IPS-18a (cell line): ENCODE results near the gene SLC25A29.
A peak's percentile ranks its signal among the peaks of the same experiment; 100 is the strongest.
"Not testable (repeated sequence)": the region's sequence is repeated elsewhere in the genome, so short reads cannot be mapped to it uniquely, and the experiment has no call there.

Experiments
- H3K27ac ChIP-seq: one replicate; pipeline ENCODE4 v1.5.1; 2013; ENCODE audit warnings: low read length
- H3K27me3 ChIP-seq: one replicate; pipeline ENCODE4 v1.6.1; 2013; ENCODE audit warnings: mild to moderate bottlenecking, low read length; ENCODE audit not compliant: control insufficient read depth, insufficient read depth
- H3K36me3 ChIP-seq: one replicate; pipeline ENCODE4 v1.6.1; 2013; ENCODE audit warnings: low read depth, low read length; ENCODE audit not compliant: control insufficient read depth
- H3K4me1 ChIP-seq: one replicate; pipeline ENCODE4 v1.6.1; 2013; ENCODE audit warnings: low read depth, low read length; ENCODE audit not compliant: control insufficient read depth
- H3K4me3 ChIP-seq: one replicate; pipeline ENCODE4 v1.5.1; 2013; ENCODE audit warnings: low read length
- H3K9ac ChIP-seq: one replicate; pipeline ENCODE4 v1.6.1; 2013; ENCODE audit warnings: mild to moderate bottlenecking, low read length, moderate library complexity
- H3K9me3 ChIP-seq: one replicate; pipeline ENCODE4 v1.6.1; 2013; ENCODE audit warnings: low read depth, low read length; ENCODE audit not compliant: control insufficient read depth

The SLC25A29 gene

DNA sequence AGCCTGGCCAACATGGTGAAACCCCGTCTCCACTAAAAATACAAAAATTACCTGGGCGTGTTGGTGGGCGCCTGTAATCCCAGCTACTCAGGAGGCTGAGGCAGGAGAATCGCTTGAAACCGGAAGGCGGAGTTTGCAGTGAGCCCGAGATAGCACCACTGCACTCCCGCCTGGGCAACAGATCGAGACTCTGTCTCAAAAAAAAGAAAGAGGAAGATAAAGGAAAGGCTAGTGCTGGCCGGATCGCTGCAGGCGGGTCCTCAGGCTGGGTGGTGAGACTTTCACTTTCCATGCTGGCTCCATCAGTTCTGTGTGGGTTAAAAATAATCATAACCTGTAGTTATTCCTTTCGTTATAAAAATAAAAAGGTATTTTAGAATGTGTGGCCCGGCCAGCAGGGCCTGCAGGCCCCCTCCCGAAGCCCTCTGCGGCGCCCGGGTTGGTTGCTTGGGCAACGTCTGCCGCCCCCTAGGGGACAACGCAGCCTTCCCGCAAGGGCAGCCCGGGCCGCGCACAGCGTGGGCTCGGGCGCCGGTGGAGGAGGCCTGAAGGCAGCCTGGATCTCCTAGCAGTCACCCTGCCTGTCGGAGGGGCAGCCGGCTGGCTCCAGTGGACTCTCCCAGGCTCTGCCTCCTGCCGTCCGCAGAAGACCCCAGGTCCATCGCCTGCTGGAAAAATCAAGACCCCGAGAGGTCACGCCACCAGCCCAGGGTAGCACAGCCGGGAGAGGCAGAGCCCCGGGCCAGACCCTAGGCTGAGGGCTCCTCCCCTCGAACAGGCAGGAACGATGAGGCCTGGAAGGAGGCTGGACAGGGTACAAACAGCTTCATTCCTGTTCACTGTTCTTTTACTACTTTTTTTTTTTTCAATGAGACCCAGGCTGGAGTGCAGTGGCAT is 11.9 kb upstream of the SLC25A29 start:
- H3K4me1 ChIP-seq = no peaks in the 10 kb centered on the region
- no peaks in the 10 kb centered on the region for H3K27me3 ChIP-seq
- H3K9me3 ChIP-seq = no peaks in the 10 kb centered on the region
- no peaks in the 10 kb centered on the region for H3K36me3 ChIP-seq
- no peak overlapping the region for H3K4me3 ChIP-seq
- no peak overlapping the region for H3K9ac ChIP-seq
- no peak overlapping the region for H3K27ac ChIP-seq

DNA sequence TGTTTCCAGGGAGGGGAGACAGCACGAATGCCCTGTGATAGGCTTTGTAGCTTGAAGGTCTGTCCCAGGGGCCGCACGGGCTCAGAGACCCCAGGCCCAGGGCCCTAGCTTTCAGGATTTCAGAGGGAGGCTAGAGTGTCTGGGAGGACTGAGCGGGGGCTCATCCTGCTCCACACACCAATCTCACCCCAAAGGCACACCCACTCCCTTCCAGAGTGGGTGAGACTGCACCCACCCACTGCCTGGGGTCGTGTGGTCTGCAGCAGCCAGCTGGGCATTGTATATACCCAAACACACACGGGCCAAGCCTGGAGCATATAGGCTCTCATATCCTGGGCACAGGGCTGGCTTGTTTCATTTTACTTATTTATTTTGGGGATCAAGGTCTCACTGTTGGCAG is 11.1 kb upstream of the SLC25A29 start:
- H3K4me3 ChIP-seq = no peak overlapping the region
- H3K4me1 ChIP-seq = no peaks in the 10 kb centered on the region
- H3K36me3 ChIP-seq = no peaks in the 10 kb centered on the region
- H3K27me3 ChIP-seq = no peaks in the 10 kb centered on the region
- no peak overlapping the region for H3K27ac ChIP-seq
- no peaks in the 10 kb centered on the region for H3K9me3 ChIP-seq
- H3K9ac ChIP-seq = no peak overlapping the region

DNA sequence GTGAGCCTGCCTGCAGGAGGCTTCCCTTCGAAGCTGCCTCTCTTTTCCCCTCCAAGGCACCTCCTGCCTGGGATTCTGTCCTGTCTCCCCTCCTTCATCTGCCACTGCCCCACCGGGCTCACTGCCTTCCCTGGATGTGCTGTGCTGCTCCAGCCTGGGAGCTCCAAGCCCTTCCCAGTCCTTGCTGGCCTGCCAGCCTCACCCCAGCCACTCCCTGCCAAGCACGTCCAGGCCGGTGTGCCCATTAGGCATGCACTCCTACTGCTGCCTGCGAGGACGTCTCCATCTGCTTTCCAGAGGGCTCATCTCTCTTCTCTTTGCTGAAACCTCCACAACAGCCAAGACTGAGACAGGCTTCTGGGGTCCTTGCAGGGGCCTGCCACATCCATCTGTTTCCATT is 8.5 kb upstream of the SLC25A29 start:
- H3K4me1 ChIP-seq = no peaks in the 10 kb centered on the region
- H3K9me3 ChIP-seq = no peaks in the 10 kb centered on the region
- H3K27me3 ChIP-seq = no peaks in the 10 kb centered on the region
- H3K27ac ChIP-seq = no peak overlapping the region
- no peak overlapping the region for H3K4me3 ChIP-seq
- no peaks in the 10 kb centered on the region for H3K36me3 ChIP-seq
- H3K9ac ChIP-seq = no peak overlapping the region

- no peak overlapping the region for H3K4me3 ChIP-seq
- H3K27me3 ChIP-seq = no peaks in the 10 kb centered on the region
- H3K27ac ChIP-seq = no peak overlapping the region
- no peaks in the 10 kb centered on the region for H3K36me3 ChIP-seq
- no peak overlapping the region for H3K9ac ChIP-seq
- no peaks in the 10 kb centered on the region for H3K4me1 ChIP-seq
- H3K9me3 ChIP-seq = no peaks in the 10 kb centered on the region
Measured at GRCh38 chr14:100313464-100314230, 7.4 kb upstream of the SLC25A29 start.

GRCh38 chr14:100312877-100313400 is 6.7 kb upstream of the SLC25A29 start:
- H3K4me3 ChIP-seq = no peak overlapping the region
- no peak overlapping the region for H3K27ac ChIP-seq
- no peak overlapping the region for H3K9ac ChIP-seq
- no peaks in the 10 kb centered on the region for H3K4me1 ChIP-seq
- no peaks in the 10 kb centered on the region for H3K27me3 ChIP-seq
- H3K9me3 ChIP-seq = no peaks in the 10 kb centered on the region
- H3K36me3 ChIP-seq = no peaks in the 10 kb centered on the region

DNA sequence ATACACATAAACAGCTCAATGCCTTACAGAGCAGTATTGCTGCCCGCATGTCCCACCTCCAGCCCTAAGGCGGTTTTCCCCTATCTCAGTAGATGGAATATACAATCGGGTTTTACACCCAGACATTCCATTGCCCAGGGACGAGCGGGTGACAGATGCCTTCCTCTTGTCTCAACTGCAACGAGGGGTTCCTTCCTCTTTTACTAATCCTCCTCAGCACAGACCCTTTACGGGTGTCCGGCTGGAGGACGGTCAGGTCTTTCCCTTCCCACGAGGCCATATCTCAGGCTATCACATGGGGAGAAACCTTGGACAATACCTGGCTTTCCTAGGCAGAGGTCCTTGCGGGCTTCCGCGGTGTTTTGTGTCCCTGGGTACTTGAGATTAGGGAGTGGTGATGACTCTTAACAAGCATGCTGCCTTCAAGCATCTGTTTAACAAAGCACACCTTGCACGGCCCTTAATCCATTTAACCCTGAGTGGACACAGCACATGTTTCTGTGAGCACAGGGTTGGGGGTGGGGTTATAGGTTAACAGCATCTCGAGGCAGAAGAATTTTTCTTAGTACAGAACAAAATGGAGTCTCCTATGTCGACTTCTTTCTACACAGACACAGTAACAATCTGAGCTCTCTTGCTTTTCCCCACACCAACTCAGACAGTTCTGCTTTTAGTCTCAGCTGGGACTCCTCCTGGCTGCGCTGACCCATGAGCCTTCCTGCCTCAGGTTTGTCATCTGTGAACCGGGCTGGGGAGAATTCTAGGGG is 6.0 kb upstream of the SLC25A29 start:
- H3K36me3 ChIP-seq, H3K27me3 ChIP-seq, H3K4me1 ChIP-seq, H3K27ac ChIP-seq, H3K9me3 ChIP-seq, H3K4me3 ChIP-seq, H3K9ac ChIP-seq: not testable (repeated sequence)

DNA sequence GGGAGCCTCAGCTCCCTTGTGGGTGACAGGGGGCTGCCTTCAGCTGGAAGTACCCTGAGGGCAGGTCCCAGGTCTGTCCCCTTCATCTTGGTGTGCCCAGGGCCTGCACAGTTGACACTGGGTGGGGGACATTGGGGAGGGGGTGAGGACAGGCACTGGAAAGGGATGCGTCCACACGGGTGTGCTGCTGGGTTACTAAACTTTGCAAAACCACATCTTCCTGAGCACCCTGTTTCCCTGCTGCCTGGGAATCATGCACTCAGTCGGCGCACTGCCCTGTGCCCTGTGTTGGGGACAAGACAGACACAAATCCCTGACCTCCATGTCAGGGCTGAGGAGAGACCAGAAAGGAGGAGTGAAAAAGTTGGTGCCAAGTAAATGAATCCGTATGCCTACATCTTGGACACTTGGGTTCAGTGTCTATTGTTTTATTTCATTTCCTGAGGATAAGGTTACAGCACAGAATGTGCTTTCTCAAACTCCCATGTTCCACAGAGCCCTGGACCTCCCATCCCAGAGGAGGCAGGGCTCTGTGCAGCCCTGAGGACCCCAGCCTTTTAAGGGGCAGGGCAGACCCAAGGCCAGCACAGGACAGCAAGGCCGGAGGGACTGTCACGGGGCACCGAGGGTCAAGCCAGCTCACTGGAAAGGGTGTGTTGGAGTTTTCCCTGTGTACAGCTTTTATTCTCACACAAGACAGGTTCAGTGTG is 2.9 kb upstream of the SLC25A29 start:
- no peaks in the 10 kb centered on the region for H3K36me3 ChIP-seq
- H3K4me3 ChIP-seq = no peak overlapping the region
- H3K9ac ChIP-seq = no peak overlapping the region
- peaks cover 5% of the 10 kb centered on the region for H3K4me1 ChIP-seq
- H3K9me3 ChIP-seq = no peaks in the 10 kb centered on the region
- H3K27ac ChIP-seq = no peak overlapping the region
- H3K27me3 ChIP-seq = peaks cover 7% of the 10 kb centered on the region

DNA sequence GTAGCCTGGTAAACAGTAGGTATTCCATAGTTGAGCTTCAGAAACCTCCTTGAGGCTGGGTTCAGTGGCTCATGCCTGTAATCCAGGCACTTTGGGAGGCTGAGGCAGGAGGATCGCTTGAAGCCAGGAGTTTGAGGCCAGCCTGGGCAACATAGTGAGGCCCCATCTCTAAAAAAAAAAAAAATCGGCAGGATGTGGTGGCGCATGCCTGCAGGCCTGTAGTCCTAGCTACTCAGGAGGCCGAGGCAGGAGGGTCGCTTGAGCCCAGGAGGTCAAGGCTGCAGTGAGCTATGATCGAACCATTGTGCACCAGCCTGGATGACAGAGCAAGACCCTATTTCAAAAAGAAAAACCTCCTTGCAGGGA is 2.2 kb upstream of the SLC25A29 start:
- not testable (repeated sequence) for H3K27me3 ChIP-seq, H3K4me1 ChIP-seq, H3K4me3 ChIP-seq, H3K27ac ChIP-seq, H3K9me3 ChIP-seq, H3K9ac ChIP-seq, H3K36me3 ChIP-seq

GRCh38 chr14:100307766-100308426 is 1.7 kb upstream of the SLC25A29 start:
- Histone ChIP-seq H3K36me3 (no peaks in the 10 kb centered on the region), H3K4me1 (peaks cover 5% of the 10 kb centered on the region), H3K27me3 (peaks cover 7% of the 10 kb centered on the region), H3K4me3 (peak overlapping the region; percentile 84), H3K9me3 (no peaks in the 10 kb centered on the region), H3K27ac (no peak overlapping the region), H3K9ac (peak overlapping the region; percentile 90)

GRCh38 chr14:100306998-100307765 is 938 bp upstream of the SLC25A29 start:
- Histone ChIP-seq H3K9ac (peak overlapping the region; percentile 90), H3K27ac (no peak overlapping the region), H3K9me3 (no peaks in the 10 kb centered on the region), H3K4me3 (peak overlapping the region; percentile 84), H3K4me1 (peaks cover 5% of the 10 kb centered on the region), H3K27me3 (peaks cover 7% of the 10 kb centered on the region), H3K36me3 (no peaks in the 10 kb centered on the region)
